Mesenchymal stem cell (in vitro differentiated cells and primary cell): Measurements from ENCODE around the gene SNRNP48.
A peak's percentile ranks its signal among the peaks of the same experiment; 100 is the strongest.

Experiments
- DNase-seq: peaks from one replicate; pipeline ENCODE4 v3.0.0-alpha.2; 2013
- H2AFZ ChIP-seq: one replicate; pipeline ENCODE4 v1.6.1; 2013; ENCODE audit warnings: low read depth, mild to moderate bottlenecking, control low read depth, inconsistent platforms, low read length, moderate library complexity
- H2AK5ac ChIP-seq: 2 replicates; pipeline ENCODE4 v1.6.1; 2013; ENCODE audit warnings: low read length, moderate library complexity, mild to moderate bottlenecking, inconsistent platforms; ENCODE audit not compliant: severe bottlenecking
- H2BK120ac ChIP-seq: one replicate; pipeline ENCODE4 v1.6.1; 2013; ENCODE audit warnings: low read depth, mild to moderate bottlenecking, inconsistent platforms, low read length, moderate library complexity
- H2BK12ac ChIP-seq, 2 experiments: one replicate each; pipeline ENCODE4 v1.6.1; 2013; ENCODE audit warnings: inconsistent platforms in 2 of 2, low read length in 2 of 2, mild to moderate bottlenecking in 2 of 2, moderate library complexity in 2 of 2, control low read depth in 1 of 2
- H2BK15ac ChIP-seq: one replicate; pipeline ENCODE4 v1.6.1; 2013; ENCODE audit warnings: mild to moderate bottlenecking, low read depth, inconsistent platforms; ENCODE audit not compliant: poor library complexity, severe bottlenecking
- H2BK5ac ChIP-seq: 2 replicates; pipeline ENCODE4 v1.6.1; 2013; ENCODE audit warnings: low read depth, mild to moderate bottlenecking, low read length, control low read depth, inconsistent platforms; ENCODE audit not compliant: poor library complexity, severe bottlenecking
- H3K14ac ChIP-seq, 2 experiments: one replicate each; pipeline ENCODE4 v1.6.1; 2013; ENCODE audit warnings: inconsistent platforms in 2 of 2, low read length in 2 of 2, control low read depth in 1 of 2, mild to moderate bottlenecking in 1 of 2, moderate library complexity in 1 of 2
- H3K18ac ChIP-seq, 2 experiments: one replicate each; pipeline ENCODE4 v1.6.1; 2013; ENCODE audit warnings: inconsistent platforms in 2 of 2, low read length in 2 of 2, control low read depth in 1 of 2, low read depth in 1 of 2, mild to moderate bottlenecking in 1 of 2
- H3K23ac ChIP-seq, 2 experiments: one replicate each; pipeline ENCODE4 v1.6.1; 2013; ENCODE audit warnings: inconsistent platforms in 2 of 2, low read length in 2 of 2, mild to moderate bottlenecking in 2 of 2, moderate library complexity in 2 of 2, control low read depth in 1 of 2
- H3K27ac ChIP-seq: 2 replicates; pipeline ENCODE4 v1.5.1; 2013; ENCODE audit warnings: mild to moderate bottlenecking, moderate library complexity, low read length, control low read depth, inconsistent platforms; ENCODE audit not compliant: poor library complexity, severe bottlenecking
- H3K27me3 ChIP-seq, 2 experiments: 2 replicates each; pipeline versions ENCODE4 v1.6.1 to v1.7.0; 2013; ENCODE audit warnings: low read length in 2 of 2, mild to moderate bottlenecking in 2 of 2, moderate library complexity in 2 of 2, control low read depth in 1 of 2, inconsistent platforms in 1 of 2; ENCODE audit not compliant: control insufficient read depth in 1 of 2, insufficient read depth in 1 of 2
- H3K36me3 ChIP-seq, 2 experiments: 2 replicates each; pipeline versions ENCODE4 v1.6.1 to v1.7.0; 2013; ENCODE audit warnings: low read length in 2 of 2, control low read depth in 1 of 2, inconsistent platforms in 1 of 2, low read depth in 1 of 2, mild to moderate bottlenecking in 1 of 2; ENCODE audit not compliant: insufficient read depth in 2 of 2, control insufficient read depth in 1 of 2
- H3K4ac ChIP-seq, 2 experiments: one replicate each; pipeline ENCODE4 v1.6.1; 2013; ENCODE audit warnings: inconsistent platforms in 2 of 2, low read length in 2 of 2, mild to moderate bottlenecking in 2 of 2, moderate library complexity in 2 of 2, control low read depth in 1 of 2, low read depth in 1 of 2
- H3K4me1 ChIP-seq: 2 replicates; pipeline ENCODE4 v1.6.1; 2013; ENCODE audit warnings: low read depth, low read length, control low read depth; ENCODE audit not compliant: control insufficient read depth, insufficient read depth
- H3K4me2 ChIP-seq: 2 replicates; pipeline ENCODE4 v1.6.1; 2013; ENCODE audit warnings: low read length, mild to moderate bottlenecking, inconsistent platforms; ENCODE audit not compliant: poor library complexity, severe bottlenecking
- H3K4me3 ChIP-seq, 2 experiments: 2 replicates each; pipeline versions ENCODE4 v1.5.1 to v1.7.0; 2013; ENCODE audit warnings: low read length in 2 of 2, mild to moderate bottlenecking in 2 of 2, control low read depth in 1 of 2, low read depth in 1 of 2; ENCODE audit not compliant: insufficient read depth in 1 of 2
- H3K79me1 ChIP-seq: replicated peaks from 2 replicates; pipeline ENCODE4 v1.6.1; 2013; ENCODE audit warnings: mild to moderate bottlenecking, control low read depth, low read length, inconsistent platforms; ENCODE audit not compliant: poor library complexity, severe bottlenecking
- H3K9ac ChIP-seq: 2 replicates; pipeline ENCODE4 v1.7.0; 2013; ENCODE audit warnings: mild to moderate bottlenecking, low read length, moderate library complexity
- H3K9me3 ChIP-seq: 2 replicates; pipeline ENCODE4 v1.7.0; 2013; ENCODE audit warnings: mild to moderate bottlenecking, low read length; ENCODE audit not compliant: control insufficient read depth
- H4K8ac ChIP-seq: one replicate; pipeline ENCODE4 v1.6.1; 2013; ENCODE audit warnings: inconsistent platforms, mild to moderate bottlenecking, low read length, moderate library complexity
- H4K91ac ChIP-seq: one replicate; pipeline ENCODE4 v1.6.1; 2013; ENCODE audit warnings: mild to moderate bottlenecking, low read length, inconsistent platforms
- WGBS: methylation state at CpG from one replicate; pipeline ENCODE4 v1.1.7; 2013; ENCODE audit warnings: mixed read lengths; 5-methylcytosine and 5-hydroxymethylcytosine counted together

Gene SNRNP48

DNA sequence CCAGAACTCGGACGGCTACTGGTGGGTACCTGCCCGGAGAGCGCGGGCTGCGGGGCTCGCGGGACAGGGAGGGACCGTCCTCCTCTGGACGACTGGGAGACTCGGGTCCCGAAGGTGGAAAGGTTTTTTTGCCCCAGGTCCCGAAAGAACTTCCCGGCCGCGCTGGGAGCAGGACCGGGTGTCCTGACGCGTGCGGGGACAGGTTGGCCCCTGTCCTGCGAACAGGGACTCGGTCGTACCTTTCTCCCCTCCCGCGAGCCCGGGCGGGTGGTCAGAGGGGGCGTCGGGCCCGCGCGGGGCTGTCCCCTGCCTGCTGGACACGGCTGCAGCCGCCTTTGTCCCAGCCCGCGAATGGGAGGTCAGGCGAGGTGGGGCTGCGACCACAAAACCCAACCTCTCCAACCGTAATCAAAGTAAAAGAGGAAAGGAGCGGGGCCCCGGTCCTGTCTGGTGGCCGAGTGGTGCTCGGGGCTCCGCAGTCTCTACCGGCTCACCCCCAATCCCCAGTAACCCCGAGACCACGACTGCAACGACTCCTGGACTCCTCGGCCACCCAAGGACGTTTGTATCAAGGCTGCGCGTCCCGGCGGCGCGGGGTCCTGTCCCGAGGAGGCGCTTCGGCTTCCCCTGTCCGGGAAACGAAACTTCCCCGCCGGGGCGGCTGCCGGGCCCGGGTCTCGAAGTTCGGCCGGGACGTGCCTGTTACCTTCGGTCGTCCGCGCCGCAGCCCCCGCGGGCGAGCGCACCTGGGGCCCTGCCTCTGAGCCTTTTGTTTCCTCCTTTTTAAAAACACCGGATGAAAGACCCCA is 47.7 kb upstream of the SNRNP48 start:
- no peak overlapping the region for H2BK120ac ChIP-seq
- H2BK5ac ChIP-seq: peak overlapping the region; percentile 37
- H3K4me3 ChIP-seq: peak overlapping the region; percentile 70 to 79
- peak overlapping the region; percentile 80 for H2BK15ac ChIP-seq
- H2AFZ ChIP-seq: peak overlapping the region; percentile 72
- H4K8ac ChIP-seq: peak overlapping the region; percentile 29
- peak overlapping the region; percentile 34 for H4K91ac ChIP-seq
- peak overlapping the region in 1 of 2 experiments; percentile 71 for H3K18ac ChIP-seq
- peak overlapping the region; percentile 25 to 32 for H3K4ac ChIP-seq
- peak overlapping the region in 1 of 2 experiments; percentile 67 for H2BK12ac ChIP-seq
- peak overlapping the region in 1 of 2 experiments; percentile 89 for H3K14ac ChIP-seq
- H3K23ac ChIP-seq: peak overlapping the region in 1 of 2 experiments; percentile 90
- H3K9me3 ChIP-seq: no peaks in the 10 kb centered on the region
- peak; percentile 46 for DNase-seq
- H3K36me3 ChIP-seq: peaks cover 0 to 4% of the 10 kb centered on the region in 2 experiments
- peak overlapping the region; percentile 85 for H3K4me2 ChIP-seq
- no peak overlapping the region for H2AK5ac ChIP-seq
- H3K27me3 ChIP-seq: peaks cover 0 to 45% of the 10 kb centered on the region in 2 experiments
- peaks cover 6% of the 10 kb centered on the region for H3K4me1 ChIP-seq
- under 1% methylated on average over 67 of the region's 80 CpGs for WGBS
- peak overlapping the region; percentile 70 for H3K9ac ChIP-seq
- H3K79me1 ChIP-seq: peaks cover 10% of the 10 kb centered on the region
- peak overlapping the region; percentile 63 for H3K27ac ChIP-seq

DNA sequence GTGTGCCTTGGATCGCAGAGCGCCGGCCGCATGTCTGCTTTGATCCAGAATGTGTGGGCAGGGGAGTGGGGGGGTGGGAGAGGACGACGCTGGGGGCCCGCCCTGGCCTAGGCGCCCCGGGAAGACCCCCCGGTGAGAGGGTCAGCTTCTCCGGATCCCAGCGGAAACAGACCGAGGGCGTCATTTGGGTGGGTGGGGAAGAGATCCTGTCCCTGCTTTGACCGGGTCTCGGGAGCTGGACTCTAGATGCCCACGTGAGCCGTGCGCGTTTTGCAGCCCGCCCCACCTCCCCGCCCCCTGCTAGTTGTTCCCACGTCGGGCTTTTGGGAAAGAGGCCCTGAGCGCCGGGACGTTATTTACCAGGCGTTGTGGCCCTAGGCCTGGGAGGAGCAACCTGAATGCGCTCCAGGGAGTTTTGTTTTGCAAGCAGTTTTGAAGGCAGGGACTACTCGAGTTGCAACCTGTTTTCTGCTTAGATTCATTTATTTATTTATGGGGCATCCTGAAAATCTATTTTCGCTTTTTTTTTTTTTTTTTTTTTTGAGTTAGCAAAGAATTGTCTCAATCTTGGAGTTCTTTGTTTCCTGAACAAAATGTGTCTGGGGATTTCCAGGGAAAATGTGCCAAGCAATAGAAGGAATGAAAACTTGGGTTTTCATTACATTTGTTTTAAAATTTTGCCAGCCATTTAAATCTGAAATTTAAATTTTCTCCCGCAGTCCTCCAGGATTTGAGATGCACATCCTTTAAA is 46.9 kb upstream of the SNRNP48 start:
- H2AFZ ChIP-seq: no peak overlapping the region
- H2BK120ac ChIP-seq: peak overlapping the region; percentile 62
- peak overlapping the region; percentile 70 for H3K9ac ChIP-seq
- H4K8ac ChIP-seq: no peak overlapping the region
- H2BK5ac ChIP-seq: peak overlapping the region; percentile 37
- no peak overlapping the region for H2BK12ac ChIP-seq
- H3K23ac ChIP-seq: no peak overlapping the region
- H3K36me3 ChIP-seq: peaks cover 0 to 7% of the 10 kb centered on the region in 2 experiments
- H3K27me3 ChIP-seq: peaks cover 0 to 45% of the 10 kb centered on the region in 2 experiments
- H3K27ac ChIP-seq: peak overlapping the region; percentile 63
- peak overlapping the region; percentile 74 for H2BK15ac ChIP-seq
- no peak overlapping the region for H3K14ac ChIP-seq
- peaks cover 6% of the 10 kb centered on the region for H3K4me1 ChIP-seq
- no peak overlapping the region for H2AK5ac ChIP-seq
- no peak overlapping the region for H3K18ac ChIP-seq
- no peak overlapping the region for H3K4ac ChIP-seq
- H3K4me2 ChIP-seq: peak overlapping the region; percentile 85
- peak overlapping the region; percentile 70 to 79 for H3K4me3 ChIP-seq
- H4K91ac ChIP-seq: no peak overlapping the region
- DNase-seq: peak; percentile 72
- WGBS: under 1% methylated on average over 26 of the region's 32 CpGs
- peaks cover 11% of the 10 kb centered on the region for H3K79me1 ChIP-seq
- H3K9me3 ChIP-seq: no peaks in the 10 kb centered on the region

DNA sequence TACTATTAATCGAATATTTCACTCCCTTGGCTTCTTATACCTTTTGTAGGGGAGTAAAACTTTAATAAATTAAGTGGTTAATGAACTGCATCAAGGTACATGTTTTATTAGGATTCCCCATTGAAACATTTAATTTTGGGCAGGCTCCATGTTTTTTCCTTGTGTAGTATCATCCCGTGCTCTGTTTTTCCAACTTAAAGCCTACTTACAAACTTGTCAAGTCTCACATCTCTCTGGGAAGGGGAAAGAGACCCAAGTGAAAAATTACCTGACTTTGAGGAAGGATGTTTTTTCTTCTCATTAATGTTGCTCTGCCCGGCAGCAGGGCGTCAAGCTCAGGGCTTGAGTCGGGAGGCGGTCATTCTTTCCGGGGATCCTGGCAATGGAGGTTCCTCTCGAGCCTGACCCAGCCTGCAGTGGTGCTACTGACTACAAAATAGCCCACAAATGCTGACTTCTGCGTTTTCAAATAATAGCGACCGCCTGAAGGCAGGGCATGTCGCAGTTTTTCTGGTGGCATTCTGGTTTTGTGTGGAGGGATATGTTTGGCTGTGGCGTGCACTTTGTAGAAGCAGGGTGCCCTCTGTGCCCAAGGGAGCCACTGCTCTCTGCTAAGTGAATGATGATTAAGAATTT is 46.1 kb upstream of the SNRNP48 start:
- Histone ChIP-seq H2AFZ (no peak overlapping the region), H3K36me3 (peaks cover 0 to 11% of the 10 kb centered on the region in 2 experiments), H2BK120ac (no peak overlapping the region), H3K4ac (no peak overlapping the region), H3K27me3 (peaks cover 0 to 46% of the 10 kb centered on the region in 2 experiments), H3K79me1 (peaks cover 19% of the 10 kb centered on the region), H2AK5ac (no peak overlapping the region), H3K4me3 (peak overlapping the region in 1 of 2 experiments; percentile 26), H3K4me1 (peaks cover 8% of the 10 kb centered on the region), H2BK12ac (peak overlapping the region in 1 of 2 experiments; percentile 21), H4K8ac (no peak overlapping the region), H3K9me3 (no peaks in the 10 kb centered on the region), H2BK15ac (no peak overlapping the region), H3K14ac (no peak overlapping the region), H3K23ac (peak overlapping the region in 1 of 2 experiments; percentile 64), H3K9ac (no peak overlapping the region), H3K18ac (no peak overlapping the region), H2BK5ac (no peak overlapping the region), H4K91ac (no peak overlapping the region), H3K27ac (peak overlapping the region; percentile 27), H3K4me2 (peak overlapping the region; percentile 73)
- 16% methylated on average over 11 of the region's 13 CpGs for WGBS
- DNase-seq: peak; percentile 32
